ENCODE results near the gene RGS7. TPM values are rescaled to one million over a fixed set of nuclear protein-coding genes. Genes with fewer than 3 reads are reported as not detected.

Gene RGS7
- total RNA-seq, 2 experiments from 2014 or later = not detected

GRCh38 chr1:240823357-240823756, 533.6 kb downstream of the RGS7 start:
- ChIA-PET CTCF (ENCODE audit: unreplicated experiment) (no interaction called here), POLR2A (interaction anchor here (0.8 kb wide), 1 partner anchor 24 kb away, joined by 3 read pairs; no protein-coding TSS in a partner anchor)
- Histone ChIP-seq H3K79me2 (ENCODE audit: insufficient read depth, low read depth, low read length) (no peaks in the 10 kb centered on the region), H4K20me1 (ENCODE audit: insufficient read depth, low read length) (no peaks in the 10 kb centered on the region), H3K4me1 (ENCODE audit: insufficient read depth, low read length, poor library complexity, severe bottlenecking) (no peaks in the 10 kb centered on the region), H2AFZ (ENCODE audit: low read length) (no peak overlapping the region), H3K4me3 (ENCODE audit: low read depth, low read length, poor library complexity, severe bottlenecking) (no peak overlapping the region), H3K9me2 (ENCODE audit: insufficient read depth, low read length) (no peaks in the 10 kb centered on the region), H3K4me2 (ENCODE audit: low read length) (no peak overlapping the region), H3K27ac (ENCODE audit: low read depth, low read length, poor library complexity, severe bottlenecking) (no peak overlapping the region), H3K9me3 (ENCODE audit: low read length) (no peaks in the 10 kb centered on the region), H3K36me3 (ENCODE audit: insufficient read depth, low read length) (no peaks in the 10 kb centered on the region)
- intact Hi-C loops (cut with micrococcal nuclease; ENCODE audit: unreplicated experiment) = no loop called here
- BruUV-seq (replicated peaks) = no TSS peak
- TF ChIP-seq EZH2phosphoT487 (IDR thresholded peaks at IDR 0.05; ENCODE audit: borderline replicate concordance, low read depth, low read length) = no peak
- TF ChIP-seq, protein P1, sequence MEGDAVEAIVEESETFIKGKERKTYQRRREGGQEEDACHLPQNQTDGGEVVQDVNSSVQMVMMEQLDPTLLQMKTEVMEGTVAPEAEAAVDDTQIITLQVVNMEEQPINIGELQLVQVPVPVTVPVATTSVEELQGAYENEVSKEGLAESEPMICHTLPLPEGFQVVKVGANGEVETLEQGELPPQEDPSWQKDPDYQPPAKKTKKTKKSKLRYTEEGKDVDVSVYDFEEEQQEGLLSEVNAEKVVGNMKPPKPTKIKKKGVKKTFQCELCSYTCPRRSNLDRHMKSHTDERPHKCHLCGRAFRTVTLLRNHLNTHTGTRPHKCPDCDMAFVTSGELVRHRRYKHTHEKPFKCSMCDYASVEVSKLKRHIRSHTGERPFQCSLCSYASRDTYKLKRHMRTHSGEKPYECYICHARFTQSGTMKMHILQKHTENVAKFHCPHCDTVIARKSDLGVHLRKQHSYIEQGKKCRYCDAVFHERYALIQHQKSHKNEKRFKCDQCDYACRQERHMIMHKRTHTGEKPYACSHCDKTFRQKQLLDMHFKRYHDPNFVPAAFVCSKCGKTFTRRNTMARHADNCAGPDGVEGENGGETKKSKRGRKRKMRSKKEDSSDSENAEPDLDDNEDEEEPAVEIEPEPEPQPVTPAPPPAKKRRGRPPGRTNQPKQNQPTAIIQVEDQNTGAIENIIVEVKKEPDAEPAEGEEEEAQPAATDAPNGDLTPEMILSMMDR (conservative IDR thresholded peaks at IDR 0.05; ENCODE audit: low read length) = no peak
- no peak for DNase-seq (ENCODE audit: low spot score)

DNA sequence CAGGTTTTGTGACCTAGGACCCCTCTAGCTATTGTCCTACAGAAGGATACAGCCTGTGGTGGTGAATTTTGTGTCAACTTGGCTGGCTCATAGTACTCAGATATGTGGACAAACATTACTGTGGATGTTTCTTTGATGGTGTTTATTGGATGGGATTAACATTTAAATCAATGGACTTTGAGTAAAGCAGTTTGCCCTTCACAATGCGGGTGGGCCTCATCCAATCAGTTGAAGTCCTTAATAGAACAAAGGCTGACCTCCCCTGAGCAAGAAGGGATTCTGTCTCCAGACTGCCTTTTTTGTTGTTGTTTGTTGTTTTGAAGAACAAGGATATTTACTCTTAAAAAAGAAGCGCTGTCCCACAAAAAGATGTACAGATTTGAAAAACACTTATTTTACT, 535.1 kb downstream of the RGS7 start:
- no peaks in the 10 kb centered on the region for H3K9me3 ChIP-seq (ENCODE audit: low read length)

DNA sequence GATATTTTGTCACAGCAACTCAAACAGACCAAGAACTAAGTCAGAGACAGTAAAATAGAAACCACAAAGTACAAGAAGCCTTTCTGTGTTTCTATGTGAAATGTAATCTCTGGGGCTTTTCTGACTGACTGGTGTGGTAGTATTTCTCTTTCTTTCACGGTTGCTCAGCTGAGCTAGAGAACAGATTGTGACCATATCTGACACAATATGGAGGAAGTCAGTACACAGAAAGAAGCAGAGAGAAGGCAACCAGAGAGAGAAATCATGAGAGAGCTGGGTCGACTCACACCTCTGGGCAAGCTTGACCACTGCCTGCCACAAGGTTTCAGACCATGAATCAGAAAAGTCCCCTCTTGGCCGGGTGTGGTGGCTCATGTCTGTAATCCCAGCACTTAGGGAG, 536.2 kb downstream of the RGS7 start:
- Histone ChIP-seq H3K36me3 (ENCODE audit: insufficient read depth, low read length) (no peaks in the 10 kb centered on the region), H3K9me2 (ENCODE audit: insufficient read depth, low read length) (no peaks in the 10 kb centered on the region), H3K27ac (ENCODE audit: low read depth, low read length, poor library complexity, severe bottlenecking) (no peak overlapping the region), H3K9me3 (ENCODE audit: low read length) (no peaks in the 10 kb centered on the region), H3K4me2 (ENCODE audit: low read length) (no peak overlapping the region), H4K20me1 (ENCODE audit: insufficient read depth, low read length) (no peaks in the 10 kb centered on the region), H2AFZ (ENCODE audit: low read length) (no peak overlapping the region), H3K79me2 (ENCODE audit: insufficient read depth, low read depth, low read length) (no peaks in the 10 kb centered on the region), H3K4me1 (ENCODE audit: insufficient read depth, low read length, poor library complexity, severe bottlenecking) (no peaks in the 10 kb centered on the region), H3K4me3 (ENCODE audit: low read depth, low read length, poor library complexity, severe bottlenecking) (no peak overlapping the region)
- DNase-seq (ENCODE audit: low spot score) = no peak
- no TSS peak for BruUV-seq (replicated peaks)
- POLR2A ChIA-PET = no interaction called here
- TF ChIP-seq, protein P1 (conservative IDR thresholded peaks at IDR 0.05; ENCODE audit: low read length) = no peak
- TF ChIP-seq EZH2phosphoT487 (IDR thresholded peaks at IDR 0.05; ENCODE audit: borderline replicate concordance, low read depth, low read length) = no peak
- CTCF ChIA-PET (ENCODE audit: unreplicated experiment) = no interaction called here
- intact Hi-C loops (cut with micrococcal nuclease; ENCODE audit: unreplicated experiment) = no loop called here

More for the DNA sequence above, 535.1 kb downstream of the RGS7 start:
- TF ChIP-seq EZH2phosphoT487 (IDR thresholded peaks at IDR 0.05; ENCODE audit: borderline replicate concordance, low read depth, low read length) = no peak
- TF ChIP-seq, protein P1 (conservative IDR thresholded peaks at IDR 0.05; ENCODE audit: low read length) = no peak
- H3K4me3 ChIP-seq (ENCODE audit: low read depth, low read length, poor library complexity, severe bottlenecking) = no peak overlapping the region
- no peaks in the 10 kb centered on the region for H4K20me1 ChIP-seq (ENCODE audit: insufficient read depth, low read length)
- H3K36me3 ChIP-seq (ENCODE audit: insufficient read depth, low read length) = no peaks in the 10 kb centered on the region
- DNase-seq (ENCODE audit: low spot score) = no peak
- intact Hi-C loops (cut with micrococcal nuclease; ENCODE audit: unreplicated experiment) = no loop called here
- CTCF ChIA-PET (ENCODE audit: unreplicated experiment) = no interaction called here
- no peaks in the 10 kb centered on the region for H3K79me2 ChIP-seq (ENCODE audit: insufficient read depth, low read depth, low read length)
- no TSS peak for BruUV-seq (replicated peaks)
- H3K9me2 ChIP-seq (ENCODE audit: insufficient read depth, low read length) = no peaks in the 10 kb centered on the region
- POLR2A ChIA-PET = no interaction called here
- H3K4me1 ChIP-seq (ENCODE audit: insufficient read depth, low read length, poor library complexity, severe bottlenecking) = no peaks in the 10 kb centered on the region
- no peak overlapping the region for H2AFZ ChIP-seq (ENCODE audit: low read length)
- H3K27ac ChIP-seq (ENCODE audit: low read depth, low read length, poor library complexity, severe bottlenecking) = no peak overlapping the region
- no peak overlapping the region for H3K4me2 ChIP-seq (ENCODE audit: low read length)
